Adipose tissue (tissue), 3 donors: ENCODE measurements around the gene NDUFB7. TPM values are rescaled to one million over a fixed set of nuclear protein-coding genes. Genes with fewer than 3 reads are reported as not detected.
"Not testable (repeated sequence)": the region's sequence is repeated elsewhere in the genome, so short reads cannot be mapped to it uniquely, and the experiment has no call there.

ENCODE experiments used
- H3K27ac ChIP-seq: one replicate; pipeline ENCODE4 v1.5.1; 2013; ENCODE audit warnings: low read depth, low read length
- WGBS, 3 donors: extraction: QIAGEN DNeasy Blood & Tissue Kit; methylation state at CpG; one replicate each; pipeline ENCODE4 v1.1.7; 2013; 5-methylcytosine and 5-hydroxymethylcytosine counted together
- polyA plus RNA-seq, 3 donors: library from polyadenylated mRNA; stranded (reverse); fragments of 200-250 nt; gene quantifications; one replicate each; pipeline ENCODE4 v1.2.3, GENCODE V29; 2013
- donor health status: healthy with polysubstance abuse.
- donor health status: Bipolar disorder and iron deficiency.
- donor health status: healthy.

Gene NDUFB7
- 100 to 1,000 TPM; 321 to 644 (median 417) TPM for polyA plus RNA-seq

DNA sequence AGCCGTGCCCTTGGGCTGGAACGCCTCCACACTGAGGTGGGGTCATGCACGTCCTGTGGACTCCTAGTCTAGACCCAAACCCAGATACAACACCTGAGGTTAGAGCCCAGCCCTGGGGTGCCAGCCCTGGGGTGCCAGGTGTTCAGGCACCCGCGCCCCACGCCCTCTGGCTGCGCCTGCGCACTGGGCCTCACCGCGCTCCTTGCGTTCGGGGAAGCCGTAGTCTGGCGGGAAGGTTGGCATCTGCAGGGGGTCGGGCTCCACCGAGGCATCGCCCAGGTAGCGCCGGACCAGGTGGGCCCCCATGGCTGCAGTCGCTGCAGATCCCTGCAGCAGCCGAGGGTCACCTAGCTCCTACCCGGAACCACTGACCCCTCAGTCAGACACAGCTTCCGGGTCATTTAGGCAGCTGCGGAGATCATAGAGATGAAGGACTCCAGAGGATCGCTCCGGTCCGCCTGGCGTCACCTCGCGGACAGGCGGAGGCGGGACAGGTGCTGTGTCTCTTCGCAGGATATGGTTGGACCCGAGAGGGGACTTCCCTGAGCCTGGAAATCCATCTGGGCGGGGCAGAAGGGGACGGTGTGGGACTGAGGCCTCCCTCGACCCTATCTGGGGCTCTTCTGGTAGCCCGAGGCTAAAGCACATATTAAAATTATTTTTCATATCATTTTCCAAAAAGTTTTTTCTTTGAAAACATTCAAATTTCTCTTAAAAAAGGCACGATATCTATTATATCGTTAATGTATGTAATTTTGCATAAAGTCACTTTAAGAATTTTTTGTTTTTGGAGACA is at the start of gene NDUFB7:
Gene NDUFB7 (minus strand): TSS at position 372 of the 796 bp plus-strand sequence. CDS start 66 bp downstream, at position 306.
- no peak within 1 kb of the TSS for H3K27ac ChIP-seq
- WGBS, 3 donors, result 2% methylated on average over 40 of the region's 40 CpGs

DNA sequence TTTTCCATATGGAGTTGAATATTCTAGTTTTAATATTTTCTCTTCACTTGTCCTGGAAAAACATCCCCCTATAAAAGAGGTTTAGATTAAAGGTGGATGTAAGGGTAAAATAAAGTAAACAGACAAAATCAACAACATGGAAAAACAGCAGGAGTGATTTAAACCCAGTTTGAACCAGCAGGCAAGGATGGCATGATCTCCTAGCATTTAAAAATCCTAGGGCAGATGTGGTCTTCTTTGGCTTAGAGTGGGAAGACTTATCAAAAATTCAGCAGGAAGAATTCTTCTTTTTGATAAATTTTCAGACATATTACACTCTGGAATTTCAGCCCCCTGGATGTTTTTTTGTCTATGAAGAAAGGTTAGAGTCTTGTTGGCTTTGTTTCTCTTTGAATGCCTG is 47.5 kb upstream of the NDUFB7 start:
- H3K27ac ChIP-seq, result no peak overlapping the region

DNA sequence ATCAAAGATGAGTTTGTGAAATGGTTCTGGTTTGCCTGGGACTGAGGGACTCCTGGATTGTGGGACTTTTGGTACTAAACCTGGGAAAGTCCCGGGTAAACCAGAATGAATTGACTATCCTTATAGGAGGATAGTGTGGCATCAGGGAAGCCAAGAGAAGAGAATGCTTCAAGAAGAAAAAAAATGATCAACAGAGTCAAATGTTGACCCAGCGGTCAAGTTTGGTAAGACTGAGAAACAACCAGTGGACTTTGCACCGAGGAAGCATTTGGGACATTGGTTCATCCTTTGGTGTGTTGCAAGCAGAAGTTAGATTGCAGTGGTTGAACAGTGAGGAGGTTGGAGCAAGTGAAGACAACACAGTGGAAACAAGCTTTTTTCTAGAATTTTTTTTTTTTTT is 44.5 kb upstream of the NDUFB7 start:
- no peak overlapping the region for H3K27ac ChIP-seq
- 61 to 85% (median 75%) methylated on average over 3 of the region's 3 CpGs for WGBS, 3 donors

DNA sequence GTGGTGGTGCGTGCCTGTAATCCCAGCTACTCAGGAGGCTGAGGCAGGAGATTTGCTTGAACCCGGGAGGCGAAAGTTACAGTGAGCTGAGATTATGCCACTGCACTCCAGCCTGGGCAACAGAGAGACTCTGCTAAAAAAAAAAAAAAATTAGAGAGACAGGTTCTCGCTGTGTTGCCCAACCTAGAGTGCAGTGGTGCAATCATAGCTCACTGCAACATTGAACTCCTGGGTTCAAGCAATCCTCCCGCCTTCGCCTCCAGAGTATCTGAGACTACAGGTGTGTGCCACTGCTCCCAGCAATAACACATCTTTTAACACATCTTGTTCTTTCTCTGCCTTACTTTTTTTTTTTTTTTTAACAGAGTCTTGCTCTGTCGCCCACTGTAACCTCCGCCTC is 43.8 kb upstream of the NDUFB7 start:
- no peak overlapping the region for H3K27ac ChIP-seq
- WGBS, 3 donors, result 74 to 89% (median 79%) methylated on average over 8 of the region's 8 CpGs

DNA sequence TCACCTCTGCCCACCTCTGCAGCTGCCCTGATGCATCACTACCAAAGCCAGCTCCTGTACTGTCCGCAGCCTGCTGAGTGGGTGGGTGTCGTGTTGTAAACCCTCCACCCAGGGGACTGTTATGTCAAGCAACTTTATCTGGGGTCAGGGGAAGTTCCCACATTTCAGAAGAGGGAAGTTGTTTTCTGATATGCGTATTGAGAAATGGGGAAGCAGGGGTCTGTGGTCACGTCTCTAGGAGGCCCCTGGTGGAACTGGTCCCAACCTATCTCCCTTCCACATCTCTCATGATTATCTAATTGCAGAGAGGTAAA is 42.2 kb upstream of the NDUFB7 start:
- no peak overlapping the region for H3K27ac ChIP-seq
- WGBS, 3 donors, result 34 to 45% (median 35%) methylated on average over 4 of the region's 4 CpGs

DNA sequence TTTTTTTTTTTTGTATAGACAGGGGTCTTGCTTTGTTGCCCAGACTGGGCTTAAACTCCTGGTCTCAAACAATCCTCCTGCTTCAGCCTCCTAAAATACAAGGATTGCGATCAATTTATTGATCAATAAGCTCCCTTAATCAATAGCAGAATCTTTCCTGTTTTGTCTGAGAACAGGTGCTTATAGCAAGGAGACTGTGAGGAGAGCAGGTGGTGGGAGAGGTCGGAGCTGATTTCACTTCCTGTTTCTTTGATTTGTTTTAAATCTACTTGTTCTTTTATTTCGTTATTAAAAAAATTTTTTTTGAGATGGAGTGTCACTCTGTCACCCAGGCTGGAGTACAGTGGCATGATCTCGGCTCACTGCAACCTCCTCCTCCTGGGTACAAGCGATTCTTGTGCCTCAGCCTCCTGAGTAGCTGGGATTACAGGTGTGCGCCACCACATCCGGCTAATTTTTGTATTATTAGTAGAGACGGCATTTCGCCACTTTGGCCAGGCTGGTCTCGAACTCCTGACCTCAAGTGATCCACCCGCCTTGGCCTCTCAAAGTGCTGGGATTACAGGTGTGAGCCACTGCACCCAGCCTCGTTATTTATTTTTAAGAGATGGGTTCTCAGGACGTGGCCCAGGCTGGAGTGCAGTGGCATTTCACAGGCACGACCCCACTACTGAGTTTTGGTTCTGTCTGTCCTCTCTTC is 41.7 kb upstream of the NDUFB7 start:
- 50 to 69% (median 69%) methylated on average over 14 of the region's 14 CpGs for WGBS, 3 donors
- H3K27ac ChIP-seq, result not testable (repeated sequence)

DNA sequence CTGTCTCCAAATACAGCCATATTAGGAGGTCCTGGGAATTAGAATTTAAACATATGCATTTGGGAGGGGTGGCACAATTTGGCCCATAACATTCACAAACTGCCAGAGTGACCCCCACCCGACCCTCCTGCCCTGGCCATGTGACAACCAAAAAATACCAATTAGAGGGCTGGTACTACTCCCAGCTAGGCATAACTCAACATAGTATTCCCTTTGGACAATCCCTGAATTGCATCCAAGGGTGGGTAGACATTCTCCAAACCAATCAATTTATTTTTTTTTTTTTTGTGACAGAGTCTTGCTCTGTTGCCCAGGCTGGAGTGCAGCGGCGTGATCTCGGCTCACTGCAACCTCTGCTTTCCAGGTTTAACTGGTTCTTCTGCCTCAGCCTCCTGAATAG is 40.8 kb upstream of the NDUFB7 start:
- H3K27ac ChIP-seq, result no peak overlapping the region
- 83 to 89% (median 88%) methylated on average over 4 of the region's 4 CpGs for WGBS, 3 donors

DNA sequence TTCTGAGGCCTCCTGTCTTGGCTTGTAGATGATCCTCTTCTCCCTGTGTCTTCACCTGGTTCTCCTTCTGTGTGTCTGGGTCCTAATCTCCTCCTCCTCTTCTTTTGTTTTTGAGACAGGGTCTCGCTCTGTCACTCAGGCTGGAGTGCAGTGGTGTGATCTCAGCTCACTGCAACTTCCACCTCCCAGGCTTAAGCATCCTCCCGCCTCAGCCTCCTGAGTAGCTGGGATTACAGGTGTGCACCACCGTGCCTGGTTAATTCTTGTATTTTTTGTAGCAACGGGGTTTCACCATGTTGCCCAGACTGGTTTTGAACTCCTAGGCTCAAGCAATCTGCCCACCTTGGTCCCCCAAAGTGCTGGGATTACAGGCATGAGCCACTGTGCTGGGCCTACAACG is 40.4 kb upstream of the NDUFB7 start:
- WGBS, 3 donors, result 70 to 81% (median 76%) methylated on average over 5 of the region's 5 CpGs

DNA sequence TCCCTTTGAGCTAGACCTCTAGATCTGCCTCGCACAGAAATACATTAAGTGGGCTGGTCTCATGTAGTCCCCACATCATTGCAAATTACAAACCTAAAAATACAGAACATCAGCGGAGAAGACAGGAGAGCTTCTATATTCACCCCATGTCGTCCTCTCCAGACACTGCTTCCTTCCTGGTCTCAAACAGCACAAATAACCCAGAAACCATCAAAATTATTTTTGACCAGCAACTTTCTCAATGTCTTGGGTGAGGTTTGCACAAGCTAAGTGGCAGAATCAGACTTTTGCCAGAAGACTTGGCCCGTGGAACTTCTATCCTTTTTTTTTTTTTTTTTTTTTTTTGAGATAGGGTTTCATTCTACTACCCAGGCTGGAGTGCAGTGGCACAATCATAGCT is 39.2 kb upstream of the NDUFB7 start:
- WGBS, 3 donors, result 49 to 72% (median 51%) methylated on average over 4 of the region's 4 CpGs
- H3K27ac ChIP-seq, result no peak overlapping the region

More for the DNA sequence above, 40.4 kb upstream of the NDUFB7 start:
- H3K27ac ChIP-seq, result not testable (repeated sequence)

DNA sequence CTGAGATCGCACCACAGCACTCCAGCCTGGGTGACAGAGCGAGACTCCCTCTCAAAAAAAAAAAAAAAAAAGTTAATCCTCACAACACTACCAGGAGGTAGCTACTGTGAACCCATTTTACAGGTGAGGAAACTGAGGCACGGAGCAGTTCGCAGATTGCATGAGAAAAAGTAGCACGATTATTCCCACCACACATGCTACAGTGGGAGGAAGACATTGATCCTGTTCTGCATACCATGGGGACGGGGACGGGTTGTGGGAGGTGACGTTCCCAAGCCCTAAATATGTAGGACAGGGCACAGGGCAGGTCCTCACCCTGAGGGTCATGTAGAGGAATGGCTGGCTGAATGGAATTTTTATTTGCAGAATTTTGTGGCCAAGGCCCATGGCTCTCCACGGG is 34.8 kb upstream of the NDUFB7 start:
- no peak overlapping the region for H3K27ac ChIP-seq
- WGBS, 3 donors, result 58 to 79% (median 74%) methylated on average over 9 of the region's 9 CpGs

DNA sequence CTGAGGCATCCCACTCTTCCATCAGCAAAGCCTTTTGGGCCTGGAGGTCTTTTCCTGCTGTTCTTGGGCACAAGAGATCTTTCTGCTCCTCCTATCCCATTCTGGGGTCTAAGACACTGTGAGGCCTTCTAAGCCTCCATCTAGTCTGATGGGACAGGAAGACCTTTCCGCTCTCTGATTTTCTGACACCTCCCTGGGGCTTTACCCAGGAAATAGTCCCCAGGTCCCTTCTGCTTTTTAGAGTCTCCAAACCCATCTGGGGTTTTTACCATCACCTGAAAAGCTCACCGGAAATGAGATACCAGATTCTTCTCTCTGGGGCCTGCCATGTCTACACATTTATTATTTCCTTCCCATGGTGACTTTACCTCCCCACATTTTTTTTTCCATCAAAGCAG is 32.1 kb upstream of the NDUFB7 start:
- 72 to 79% (median 77%) methylated on average over 2 of the region's 2 CpGs for WGBS, 3 donors
- no peak overlapping the region for H3K27ac ChIP-seq

DNA sequence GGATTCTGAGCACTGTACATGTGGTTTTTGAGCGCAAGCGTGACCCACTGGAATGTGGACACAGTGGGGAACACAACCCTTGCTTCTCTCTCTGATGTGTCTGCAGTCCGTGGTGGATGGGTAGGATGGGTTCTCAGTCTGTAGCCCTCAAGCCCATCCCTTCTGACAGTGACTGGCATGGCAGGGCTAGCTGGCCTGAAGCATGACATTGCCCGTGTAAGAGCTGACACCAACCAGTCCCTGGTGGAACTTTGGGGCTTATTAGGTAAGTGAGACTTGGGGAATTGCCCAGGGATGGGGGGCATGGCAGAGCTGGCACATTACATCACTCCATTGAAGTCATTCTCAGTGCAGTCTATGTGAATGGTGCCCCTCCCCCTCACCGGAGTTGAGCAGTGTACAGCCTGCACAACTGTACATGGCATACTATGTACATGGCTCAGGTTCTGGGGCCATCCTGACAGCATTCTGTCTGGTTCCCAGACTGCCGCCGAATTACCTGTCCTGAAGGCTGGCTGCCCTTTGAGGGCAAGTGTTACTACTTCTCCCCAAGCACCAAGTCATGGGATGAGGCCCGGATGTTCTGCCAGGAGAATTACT is 27.8 kb upstream of the NDUFB7 start:
- no peak overlapping the region for H3K27ac ChIP-seq
- 83 to 94% (median 91%) methylated on average over 8 of the region's 8 CpGs for WGBS, 3 donors

DNA sequence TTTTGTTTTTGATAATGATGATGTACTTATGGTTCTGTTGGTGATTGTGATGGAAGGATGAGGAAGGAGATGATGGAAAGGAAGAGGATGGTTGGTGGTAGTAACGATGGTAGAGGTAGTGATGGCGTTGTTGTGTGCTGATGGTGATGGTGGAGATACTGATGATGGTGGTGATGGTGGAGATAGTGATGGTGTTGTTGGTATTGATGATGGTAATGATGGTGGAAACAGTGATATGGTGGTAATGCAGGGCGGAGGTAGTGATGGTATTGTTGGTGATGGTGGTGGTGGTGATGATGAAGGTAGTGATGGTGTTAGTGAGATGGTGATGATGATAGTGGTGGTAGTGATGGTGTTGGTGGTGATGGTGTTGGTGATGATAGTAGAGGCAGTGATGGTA is 23.7 kb upstream of the NDUFB7 start:
- WGBS, 3 donors, result 83 to 93% (median 91%) methylated on average over 3 of the region's 3 CpGs
- no peak overlapping the region for H3K27ac ChIP-seq

DNA sequence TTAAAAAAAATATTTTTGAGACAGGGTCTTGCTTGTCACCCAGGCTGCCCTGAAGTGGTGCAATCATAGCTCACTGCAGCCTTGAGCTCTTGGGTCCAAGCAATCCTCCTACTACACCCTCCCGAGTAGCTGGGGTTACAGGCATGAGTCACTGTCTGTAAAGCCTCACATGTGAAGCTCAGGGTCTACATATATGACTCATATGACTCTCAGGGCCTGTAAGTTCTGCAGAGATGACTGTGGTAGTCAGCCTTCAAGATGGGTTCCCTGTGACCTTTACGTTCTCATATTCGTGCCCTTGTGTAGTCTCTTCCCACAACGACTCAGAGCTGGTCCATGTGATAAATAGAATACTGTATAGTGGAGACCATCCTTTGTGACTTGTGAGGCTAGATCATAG is 17.6 kb upstream of the NDUFB7 start:
- whole genome bisulfite sequencing, 3 donors, result 66 to 71% (median 67%) methylated on average over 4 of the region's 4 CpGs
- H3K27ac ChIP-seq, result not testable (repeated sequence)

DNA sequence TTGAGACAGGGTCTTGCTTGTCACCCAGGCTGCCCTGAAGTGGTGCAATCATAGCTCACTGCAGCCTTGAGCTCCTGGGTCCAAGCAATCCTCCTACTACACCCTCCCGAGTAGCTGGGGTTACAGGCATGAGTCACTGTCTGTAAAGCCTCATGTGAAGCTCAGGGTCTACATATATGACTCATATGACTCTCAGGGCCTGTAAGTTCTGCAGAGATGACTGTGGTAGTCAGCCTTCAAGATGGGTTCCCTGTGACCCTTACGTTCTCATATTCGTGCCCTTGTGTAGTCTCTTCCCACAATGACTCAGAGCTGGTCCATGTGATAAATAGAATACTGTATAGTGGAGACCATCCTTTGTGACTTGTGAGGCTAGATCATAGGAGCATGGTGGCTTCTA is 13.3 kb upstream of the NDUFB7 start:
- WGBS, 3 donors, result 66 to 76% (median 71%) methylated on average over 3 of the region's 3 CpGs
- H3K27ac ChIP-seq, result not testable (repeated sequence)

DNA sequence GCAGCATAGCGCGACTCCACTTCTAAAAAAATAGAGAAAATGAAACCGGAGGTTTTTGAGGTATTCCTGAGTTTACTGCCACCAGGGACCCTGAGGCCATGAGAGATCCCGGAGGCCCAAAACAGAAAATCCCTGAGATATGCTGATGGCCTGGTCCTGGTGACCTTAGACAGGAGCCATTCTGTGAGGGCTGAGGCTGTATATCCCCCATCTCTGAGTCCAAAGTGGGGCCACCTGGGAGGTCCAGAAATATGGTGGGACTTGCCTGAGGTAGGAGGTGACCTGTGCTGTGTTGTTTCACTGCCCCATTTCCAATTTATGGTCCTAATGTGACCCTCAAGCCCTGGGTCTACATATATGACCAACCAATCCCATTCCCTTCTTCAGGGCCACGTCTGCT is 12.5 kb upstream of the NDUFB7 start:
- 80 to 91% (median 91%) methylated on average over 4 of the region's 5 CpGs for WGBS, 3 donors

DNA sequence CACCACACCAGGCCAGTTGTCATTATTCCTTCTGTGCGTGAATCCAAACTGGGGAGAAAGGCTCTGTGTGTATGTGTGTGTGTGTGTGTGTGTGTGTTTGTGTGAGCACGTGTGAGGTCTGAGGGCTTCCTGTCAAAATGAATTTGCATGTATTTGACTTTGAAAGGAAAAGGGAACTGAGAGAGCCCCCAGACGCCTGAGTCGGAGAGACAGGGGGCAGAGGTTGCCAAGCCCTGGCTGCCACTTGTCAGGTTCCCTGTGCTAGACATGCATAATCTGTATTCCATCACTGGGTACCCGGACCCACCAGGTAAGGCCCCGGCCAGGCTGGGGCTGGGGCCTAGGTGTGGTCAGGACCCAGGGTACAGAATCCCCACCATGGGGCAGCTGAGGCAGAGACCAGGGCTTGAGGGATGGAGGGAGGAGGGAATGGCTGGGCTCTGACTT is 11.1 kb upstream of the NDUFB7 start, which contains the start of gene CLEC17A:
Gene CLEC17A (plus strand): TSS at position 191 of the 447 bp plus-strand sequence. CDS start 77 bp downstream, at position 268.
- 25 to 40% (median 37%) methylated on average over 6 of the region's 6 CpGs for WGBS, 3 donors
- no peak within 1 kb of the TSS for H3K27ac ChIP-seq

More for the DNA sequence above, 12.5 kb upstream of the NDUFB7 start:
- not testable (repeated sequence) for H3K27ac ChIP-seq

DNA sequence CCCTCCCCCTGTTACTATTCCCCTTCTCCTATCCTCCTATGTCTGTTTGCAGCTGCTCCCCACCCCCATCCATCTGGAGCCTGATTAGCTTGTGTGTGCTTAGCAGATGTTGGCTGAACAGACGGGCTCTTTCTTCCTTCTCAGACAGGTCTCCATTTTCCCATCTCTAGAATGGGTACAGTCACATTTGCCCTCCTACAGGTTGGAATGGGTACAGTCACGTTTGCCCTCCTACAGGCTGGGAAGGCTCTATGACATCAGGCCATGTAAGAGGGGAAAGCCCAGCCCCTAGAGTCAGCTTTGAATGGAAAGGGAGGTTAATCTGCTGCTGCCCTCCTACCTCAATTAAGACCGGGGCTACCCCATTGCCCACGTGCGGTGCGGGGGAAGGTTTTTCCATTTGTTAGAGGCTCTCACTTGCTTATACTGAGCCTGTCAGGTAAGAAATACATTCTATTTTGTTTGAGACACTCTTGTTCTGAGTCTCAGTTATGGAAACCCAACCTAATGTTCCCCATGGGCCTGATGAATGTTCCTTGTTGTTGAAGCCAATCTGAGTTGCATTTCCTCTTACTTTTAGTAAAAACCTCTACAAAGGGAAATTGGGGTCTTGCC is 8.9 kb upstream of the NDUFB7 start:
- 45 to 66% (median 64%) methylated on average over 6 of the region's 6 CpGs for WGBS, 3 donors

DNA sequence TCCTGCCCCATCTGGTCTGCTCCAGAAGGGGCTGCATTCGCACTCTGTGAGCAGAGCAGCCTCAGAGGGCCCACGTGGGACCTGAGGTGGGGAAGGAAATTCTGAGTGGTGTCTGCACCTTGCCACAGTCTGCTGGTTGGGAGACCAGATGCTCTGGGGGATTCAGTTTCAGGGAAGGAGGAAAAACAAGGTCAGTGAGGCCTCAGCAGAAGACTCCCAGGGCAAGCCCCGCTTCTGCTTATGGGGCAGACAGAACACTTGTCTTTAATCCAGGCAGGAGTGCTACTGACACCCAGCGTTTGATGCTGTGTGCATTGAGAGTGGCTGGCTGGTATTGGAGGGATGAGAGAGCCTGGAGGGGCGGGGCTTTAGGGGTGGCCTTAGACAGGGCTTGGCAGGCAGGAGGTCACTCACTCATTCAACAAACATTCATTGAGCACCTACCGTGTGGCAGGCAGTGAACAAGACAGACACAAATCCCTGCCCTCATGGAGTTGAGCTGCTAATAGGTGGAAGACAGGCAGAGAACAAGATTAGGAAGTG is 6.1 kb upstream of the NDUFB7 start:
- no peak overlapping the region for H3K27ac ChIP-seq
- WGBS, 3 donors, result 54 to 65% (median 58%) methylated on average over 6 of the region's 6 CpGs

More for the DNA sequence above, 8.9 kb upstream of the NDUFB7 start:
- no peak overlapping the region for H3K27ac ChIP-seq
